ENCODE results near the gene P2RX1.

- TF ChIP-seq CTCF (IDR thresholded peaks at IDR 0.05) (no peak), POLR2A (IDR thresholded peaks at IDR 0.05) (peak in 1 of 4 donors; percentile 38)
These were observed 2.0 kb downstream of the P2RX1 start for GRCh38 chr17:3914312-3914670.

All from esophagus squamous epithelium (tissue), 4 donors.